NCI-H524 treated with DMSO at 0.1 percent for 48 hours (cell line): ENCODE measurements around the gene UBAC1.
"Not testable (repeated sequence)": the region's sequence is repeated elsewhere in the genome, so short reads cannot be mapped to it uniquely, and the experiment has no call there.

ENCODE experiments used
- DNase-seq: peaks from one replicate; lab custom pipeline; 2025; lab: John Stamatoyannopoulos, UW

UBAC1 gene

DNA sequence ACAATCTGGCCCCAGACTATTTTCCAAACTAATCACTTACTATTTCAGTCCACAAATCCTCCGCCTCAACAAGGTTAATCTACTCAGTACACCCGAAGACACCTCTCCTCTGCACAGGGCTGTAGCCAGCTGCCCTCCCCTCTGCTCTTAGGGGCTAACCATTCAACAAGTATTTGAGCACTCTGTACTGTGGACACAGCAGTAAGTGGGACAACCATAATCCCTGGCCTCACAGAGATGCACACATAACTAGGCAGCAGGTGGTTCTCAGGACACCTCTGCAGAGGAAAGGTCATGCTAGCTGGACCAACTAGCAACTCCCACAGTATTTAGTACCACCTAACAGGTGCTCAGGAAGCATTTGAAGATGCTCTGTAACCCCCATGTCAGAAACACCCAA, 59.3 kb downstream of the UBAC1 start:
- DNase-seq, result no peak

DNA sequence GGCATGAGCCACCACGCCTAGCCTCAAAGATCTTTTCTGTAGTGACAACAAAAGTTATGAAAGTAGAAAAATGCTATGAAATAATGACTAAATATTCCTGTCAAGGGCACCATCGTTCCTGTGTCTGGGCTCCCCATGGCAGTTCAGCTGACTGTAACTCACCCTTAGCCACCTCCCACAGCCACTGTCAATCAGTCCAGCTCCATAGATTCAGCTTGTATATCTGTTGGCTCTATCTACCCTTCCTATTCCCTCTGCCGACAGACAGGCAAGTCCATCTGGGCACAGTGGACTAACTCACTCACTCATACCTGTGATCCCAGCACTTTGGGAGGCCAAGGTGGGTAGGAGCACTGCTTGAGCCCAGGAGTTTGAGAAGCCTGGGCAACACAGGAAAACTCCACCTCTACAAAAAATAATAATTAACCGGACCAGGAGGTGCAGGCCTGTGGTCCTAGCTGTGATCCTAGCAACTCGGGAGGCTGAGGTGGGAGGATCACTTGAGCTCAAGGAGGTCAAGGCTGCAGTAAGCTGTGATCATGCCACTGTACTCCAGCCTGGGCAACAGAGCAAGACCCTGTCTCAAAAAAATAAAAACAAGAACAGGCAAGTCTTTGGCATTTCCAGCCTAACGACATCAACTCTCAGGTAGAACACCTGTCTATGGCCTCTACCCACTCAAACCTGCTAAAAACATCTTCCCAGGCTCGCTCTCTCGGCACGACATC, 60.0 kb downstream of the UBAC1 start:
- DNase-seq, result no peak

- no peak for DNase-seq
Measured at GRCh38 chr9:135898634-135899407, 62.4 kb downstream of the UBAC1 start.

GRCh38 chr9:135896626-135897025, 64.5 kb downstream of the UBAC1 start:
- DNase-seq, result no peak

GRCh38 chr9:135896205-135896604, 65.0 kb downstream of the UBAC1 start:
- DNase-seq, result no peak

GRCh38 chr9:135895202-135895848, 65.8 kb downstream of the UBAC1 start:
- no peak for DNase-seq

DNA sequence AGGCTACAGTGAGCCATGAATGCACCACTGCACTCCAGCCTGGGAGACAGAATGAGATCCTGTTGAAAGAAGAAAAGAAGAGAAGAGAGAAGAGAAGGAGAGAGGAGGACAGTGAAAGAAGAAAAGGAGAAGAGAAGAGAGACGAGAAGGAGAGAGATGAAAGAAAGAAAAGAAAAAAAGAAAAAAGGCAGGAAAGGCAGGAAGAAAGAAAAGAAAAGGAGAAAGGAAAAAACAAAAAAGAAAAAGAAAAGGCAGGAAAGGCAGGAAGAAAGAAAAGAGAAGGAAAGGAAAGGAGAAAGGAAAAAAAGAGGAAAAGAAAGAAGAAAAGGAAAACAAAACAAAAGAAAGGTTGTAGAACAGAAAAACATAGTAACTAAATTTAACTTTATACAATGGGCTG, 68.1 kb downstream of the UBAC1 start:
- no peak for DNase-seq

DNA sequence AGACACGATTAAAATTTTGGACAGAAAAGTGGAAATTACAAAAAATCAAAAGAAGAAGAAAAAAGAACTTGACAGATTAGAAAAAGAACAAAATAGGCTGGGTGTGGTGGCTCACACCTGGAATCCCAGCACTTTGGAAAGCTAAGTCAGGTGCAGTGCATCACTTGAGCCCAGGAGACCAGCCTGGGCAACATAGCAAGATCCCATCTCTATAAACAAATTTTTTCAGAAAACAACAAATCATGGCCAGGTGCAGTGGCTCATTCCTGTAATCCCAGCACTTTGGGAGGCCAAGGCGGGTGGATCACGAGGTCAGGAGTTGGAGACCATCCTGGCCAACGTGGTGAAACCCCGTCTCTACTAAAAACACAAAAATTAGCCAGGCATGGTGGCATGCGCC, 68.8 kb downstream of the UBAC1 start:
- not testable (repeated sequence) for DNase-seq

DNA sequence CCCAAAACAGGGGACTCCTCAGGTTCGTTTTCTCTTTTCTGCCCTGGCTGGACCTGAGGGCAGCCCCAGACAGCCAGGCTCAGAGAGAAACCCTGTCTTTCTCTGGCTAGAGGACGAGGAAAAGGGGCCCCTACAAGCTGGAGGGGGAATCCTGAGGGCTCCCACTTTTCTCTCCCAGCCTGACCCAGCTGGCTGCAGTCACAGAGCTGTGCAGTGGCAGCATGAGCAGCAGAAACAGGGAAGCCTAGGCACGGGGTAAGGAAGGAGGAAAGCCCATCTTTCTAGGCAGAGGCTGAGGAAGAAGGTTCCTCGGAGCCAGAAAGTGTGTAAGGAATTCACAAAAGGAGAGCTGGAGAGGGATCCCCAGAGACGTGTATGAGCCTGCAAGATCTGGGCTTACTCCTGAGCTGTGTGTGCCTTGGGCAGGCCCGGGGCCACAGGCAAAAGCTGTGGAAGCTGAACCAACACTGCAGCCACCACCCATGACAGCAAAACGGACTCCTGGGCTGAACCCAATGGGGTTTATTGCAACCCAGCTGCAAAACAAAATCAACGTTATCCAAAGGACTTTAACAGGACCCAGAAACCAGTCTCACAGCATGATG, 70.0 kb downstream of the UBAC1 start:
- DNase-seq, result no peak

GRCh38 chr9:135890190-135891026, 70.8 kb downstream of the UBAC1 start:
- DNase-seq, result no peak

DNA sequence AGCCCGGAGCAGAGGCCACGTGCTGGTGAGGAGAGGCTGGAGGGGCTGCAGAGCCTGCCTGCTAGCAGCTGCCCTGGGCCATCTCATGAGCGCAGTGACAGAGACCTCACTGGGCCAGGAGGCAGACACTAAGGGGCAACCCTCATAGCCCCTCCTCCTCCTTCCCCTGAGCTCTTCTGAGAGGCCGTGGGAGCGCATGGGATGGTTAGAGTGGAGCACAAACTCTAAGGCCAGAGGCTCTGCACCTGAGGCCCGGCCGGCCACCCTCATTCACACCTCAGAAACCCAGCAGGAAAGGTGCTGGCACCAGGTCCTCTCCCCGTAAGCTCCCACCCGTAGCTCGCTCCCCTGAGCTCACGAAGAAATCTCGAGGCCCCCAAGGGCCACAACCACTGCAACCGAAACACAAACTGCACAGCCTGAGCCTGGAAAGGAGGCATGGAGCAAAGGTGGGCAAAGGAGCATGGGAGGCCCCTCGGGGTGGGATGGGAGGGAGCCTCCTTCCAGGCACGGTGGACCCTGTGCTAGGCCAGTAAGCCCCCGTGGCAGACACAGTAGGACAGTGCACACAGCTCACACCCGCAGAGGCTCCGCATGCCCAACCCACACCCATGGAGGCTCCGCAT, 71.5 kb downstream of the UBAC1 start:
- DNase-seq, result no peak

DNA sequence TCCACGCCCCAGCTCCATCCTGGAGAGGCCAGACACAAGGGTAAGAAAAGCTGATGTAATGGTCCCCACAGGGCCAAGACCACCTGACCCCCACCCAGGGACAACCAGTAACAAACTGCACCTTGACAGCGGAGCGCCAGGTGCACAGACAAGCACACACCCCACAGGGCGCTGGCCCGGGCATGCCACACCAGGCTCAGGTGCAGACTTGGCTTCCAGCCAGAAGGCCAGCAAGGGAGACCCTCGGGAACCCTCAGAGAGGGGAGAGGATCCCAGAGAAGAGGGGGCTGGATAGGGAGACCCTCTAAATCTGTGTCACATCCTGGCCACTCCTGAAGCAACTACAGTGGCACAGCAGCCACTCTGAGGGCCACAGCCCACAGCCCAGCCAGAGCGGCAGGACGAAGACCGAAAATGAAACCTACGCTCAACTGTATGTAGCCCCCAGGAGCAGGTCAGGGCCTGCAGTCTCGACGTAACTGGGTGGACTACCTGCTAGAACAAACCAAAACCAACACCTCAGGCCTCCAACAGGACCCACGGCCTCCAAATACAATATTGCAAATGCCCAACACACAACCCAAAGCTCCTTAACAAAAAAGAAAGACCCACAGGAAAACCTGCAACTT, 72.3 kb downstream of the UBAC1 start:
- no peak for DNase-seq

DNA sequence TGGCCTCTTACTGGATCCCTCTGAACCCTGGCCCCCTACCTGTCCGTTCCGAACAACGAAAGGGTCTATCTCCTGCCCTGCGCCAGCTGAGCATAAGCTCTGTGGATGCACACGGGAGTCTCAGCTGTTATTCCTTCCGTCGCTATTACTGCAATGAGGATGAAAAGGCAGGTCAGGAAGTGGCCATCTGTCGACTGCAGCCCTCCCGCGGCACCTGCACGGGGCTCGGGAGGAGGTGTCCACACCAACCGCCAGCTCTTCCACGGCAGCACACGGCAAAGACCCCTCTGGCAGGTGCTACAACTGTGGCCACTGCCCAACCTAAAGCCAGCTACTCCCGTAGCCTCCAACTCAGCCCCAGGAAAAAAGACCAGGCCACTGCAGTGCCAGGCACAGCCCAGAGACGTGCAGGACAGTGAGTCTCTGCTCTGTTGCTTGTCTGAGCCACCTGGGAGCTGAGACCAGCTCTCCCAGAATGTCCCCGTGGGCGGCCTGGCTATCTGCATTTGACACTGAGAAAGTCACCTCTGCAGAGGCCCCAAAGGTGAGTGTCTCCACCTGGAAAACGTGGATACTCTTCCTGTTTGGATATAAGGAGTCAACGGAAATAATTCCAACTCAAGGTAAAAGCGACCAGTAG, 72.9 kb downstream of the UBAC1 start:
- no peak for DNase-seq

- no peak for DNase-seq
Measured at GRCh38 chr9:135887585-135888050, 73.6 kb downstream of the UBAC1 start.

GRCh38 chr9:135887021-135887507, 74.1 kb downstream of the UBAC1 start:
- DNase-seq, result no peak

GRCh38 chr9:135886147-135886981, 74.8 kb downstream of the UBAC1 start:
- no peak for DNase-seq

- DNase-seq, result no peak
Measured at GRCh38 chr9:135885100-135885853, 75.9 kb downstream of the UBAC1 start.

- no peak for DNase-seq
Measured at GRCh38 chr9:135884328-135885035, 76.7 kb downstream of the UBAC1 start.
